SK-N-DZ (cell line): Measurements from ENCODE around the gene SPACA4.

Experiments used
- DNase-seq: peaks from one replicate; pipeline ENCODE4 v3.0.0-alpha.2; 2015; ENCODE audit warnings: low spot score

Gene SPACA4

DNA sequence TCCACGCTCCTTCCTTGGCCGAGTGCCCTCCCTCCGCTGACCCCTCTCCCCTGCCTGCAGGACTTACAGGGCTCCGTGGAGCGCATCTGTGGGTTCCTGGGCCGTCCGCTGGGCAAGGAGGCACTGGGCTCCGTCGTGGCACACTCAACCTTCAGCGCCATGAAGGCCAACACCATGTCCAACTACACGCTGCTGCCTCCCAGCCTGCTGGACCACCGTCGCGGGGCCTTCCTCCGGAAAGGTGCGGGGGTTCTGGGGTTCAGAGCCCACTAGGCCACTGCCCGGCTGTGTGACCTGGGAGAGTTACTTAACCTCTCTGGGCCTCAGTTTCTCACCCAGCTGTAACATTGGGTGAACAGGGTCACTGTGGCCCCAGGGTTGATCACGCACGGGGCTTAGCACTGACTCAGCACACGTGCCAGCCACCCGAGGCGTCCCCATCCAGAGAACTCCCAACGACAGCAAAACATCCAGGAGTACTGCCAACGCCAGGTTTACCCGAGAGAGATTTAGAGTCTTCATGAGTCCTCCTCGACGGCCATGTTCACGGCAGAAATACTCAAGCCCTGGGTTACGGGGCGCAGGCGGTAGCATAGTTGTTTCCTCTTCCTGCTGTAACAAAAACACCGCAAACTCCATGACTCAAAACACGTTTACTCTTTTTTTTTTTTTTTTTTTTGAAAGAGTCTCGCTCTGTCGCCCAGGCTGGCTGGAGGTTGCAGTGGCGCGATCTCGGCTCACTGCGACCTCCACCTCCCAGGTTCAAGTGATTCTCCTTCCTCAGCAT is 9.7 kb upstream of the SPACA4 start:
- DNase-seq, result no peak

GRCh38 chr19:48598996-48599700 is 7.4 kb upstream of the SPACA4 start:
- DNase-seq, result no peak

DNA sequence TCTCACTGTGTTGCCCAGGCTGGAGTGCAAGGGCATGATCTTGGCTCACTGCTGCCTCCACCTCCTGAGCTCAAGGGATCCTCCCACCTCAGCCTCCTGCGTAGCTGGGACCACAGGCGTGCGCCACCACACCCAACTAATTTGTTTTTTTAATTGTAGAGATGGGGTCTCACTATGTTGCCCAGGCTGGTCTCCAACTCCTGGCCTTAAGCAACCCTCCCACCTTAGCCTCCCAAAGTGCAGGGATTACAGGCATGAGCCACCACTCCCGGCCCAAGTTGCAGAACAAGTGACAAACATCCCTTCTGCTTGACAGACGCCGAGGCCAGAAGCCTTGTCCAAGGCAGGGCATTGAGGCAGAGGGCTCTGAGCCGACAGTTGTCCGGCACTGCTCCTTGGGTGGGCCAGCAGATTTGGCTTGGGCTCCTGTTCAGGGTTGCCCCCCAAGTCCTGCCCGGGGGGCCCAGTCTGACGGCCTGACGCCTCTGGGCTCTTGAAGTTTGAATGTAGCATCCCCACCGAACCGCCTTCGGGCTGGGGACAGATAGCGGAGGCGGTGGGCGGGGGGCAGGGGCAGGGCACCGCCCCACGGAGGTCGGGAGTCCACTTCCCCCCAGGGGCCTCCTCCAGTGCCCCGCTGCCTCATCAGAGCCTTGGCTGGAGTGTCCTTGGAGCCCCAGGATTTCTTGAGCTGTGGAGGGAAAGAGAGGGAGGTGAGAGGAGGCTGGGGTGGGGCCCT is 5.7 kb upstream of the SPACA4 start:
- no peak for DNase-seq

GRCh38 chr19:48603001-48603400 is 3.5 kb upstream of the SPACA4 start:
- DNase-seq, result no peak

GRCh38 chr19:48603449-48603848 is 3.1 kb upstream of the SPACA4 start:
- no peak for DNase-seq

- DNase-seq, result no peak
Observed at GRCh38 chr19:48603850-48604249, 2.7 kb upstream of the SPACA4 start.

- DNase-seq, result no peak
Observed at GRCh38 chr19:48607359-48607755, 815 bp downstream of the SPACA4 start.

DNA sequence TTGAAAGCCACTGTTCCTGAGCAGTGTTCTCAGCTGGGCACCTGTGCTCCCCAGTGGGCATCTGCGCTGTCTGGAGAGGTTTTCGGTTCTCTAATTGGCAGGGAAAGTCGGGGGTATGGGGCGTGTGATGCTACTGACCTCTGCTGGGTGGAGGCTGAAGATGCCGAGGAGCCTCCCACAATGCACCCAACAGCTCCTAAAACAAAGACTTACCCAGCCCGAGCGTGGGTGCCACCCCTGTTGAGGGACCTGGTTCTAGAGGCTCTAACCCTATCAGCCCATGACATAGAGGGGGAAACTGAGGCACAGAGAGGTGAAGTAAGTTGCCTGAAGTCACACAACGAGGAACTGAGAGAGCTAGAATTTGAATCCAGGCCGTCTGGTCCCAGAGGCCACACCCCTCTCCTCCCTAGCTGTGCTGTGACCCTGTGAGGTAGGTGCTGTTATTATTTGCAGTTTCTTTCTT is 2.3 kb downstream of the SPACA4 start:
- DNase-seq, result no peak

GRCh38 chr19:48609571-48610108 is 3.1 kb downstream of the SPACA4 start:
- DNase-seq, result no peak

- DNase-seq, result no peak
Observed at GRCh38 chr19:48611872-48612271, 5.3 kb downstream of the SPACA4 start.

DNA sequence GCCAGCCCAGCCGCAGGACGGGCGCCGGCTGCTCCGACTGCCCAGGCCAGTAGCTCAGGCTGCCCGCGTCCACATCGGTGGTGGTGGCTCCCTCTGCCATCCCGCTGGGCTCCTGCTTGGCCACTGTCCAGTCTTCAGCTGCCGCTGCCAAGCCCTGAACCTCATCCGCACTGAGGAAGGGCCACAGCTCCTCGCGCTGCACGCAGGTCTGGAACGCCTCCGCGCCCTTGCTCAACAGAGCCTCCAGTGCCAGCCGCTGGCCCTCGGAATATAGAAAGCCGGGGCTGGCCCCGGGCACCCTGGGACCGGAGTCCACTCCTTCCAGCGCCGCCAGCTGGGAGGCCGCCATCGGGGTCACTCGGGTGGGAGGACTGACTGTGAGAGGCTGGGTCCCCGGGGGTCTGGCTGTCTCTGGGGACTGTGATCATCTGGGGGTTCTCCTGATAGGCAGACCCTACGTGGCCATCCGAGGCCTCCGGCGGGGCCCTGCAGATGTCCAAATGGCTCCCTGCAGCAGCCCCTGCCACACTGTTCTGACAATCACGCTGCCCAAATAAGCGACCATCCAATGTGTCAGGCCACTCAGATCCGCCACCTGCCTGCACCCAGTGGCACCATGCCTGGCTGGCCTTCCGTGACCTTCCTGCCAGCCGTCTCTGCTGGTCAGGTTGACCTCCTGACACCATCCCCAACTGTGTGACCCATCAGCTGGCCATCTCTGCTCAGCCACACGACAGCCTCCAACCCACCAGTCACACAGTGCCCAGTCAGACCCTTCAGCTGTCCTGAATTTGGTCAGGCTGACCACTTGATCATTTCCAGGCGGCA is 6.7 kb downstream of the SPACA4 start:
- no peak for DNase-seq

GRCh38 chr19:48613852-48614435 is 7.4 kb downstream of the SPACA4 start:
- no peak for DNase-seq

GRCh38 chr19:48614436-48615230 is 8.1 kb downstream of the SPACA4 start, which contains the start of gene FAM83E:
FAM83E (minus strand) TSS chr19:48615076; CDS start chr19:48613372, 1,704 bp downstream.
- no peak for DNase-seq

GRCh38 chr19:48615231-48616040 is 8.9 kb downstream of the SPACA4 start:
- DNase-seq, result no peak

DNA sequence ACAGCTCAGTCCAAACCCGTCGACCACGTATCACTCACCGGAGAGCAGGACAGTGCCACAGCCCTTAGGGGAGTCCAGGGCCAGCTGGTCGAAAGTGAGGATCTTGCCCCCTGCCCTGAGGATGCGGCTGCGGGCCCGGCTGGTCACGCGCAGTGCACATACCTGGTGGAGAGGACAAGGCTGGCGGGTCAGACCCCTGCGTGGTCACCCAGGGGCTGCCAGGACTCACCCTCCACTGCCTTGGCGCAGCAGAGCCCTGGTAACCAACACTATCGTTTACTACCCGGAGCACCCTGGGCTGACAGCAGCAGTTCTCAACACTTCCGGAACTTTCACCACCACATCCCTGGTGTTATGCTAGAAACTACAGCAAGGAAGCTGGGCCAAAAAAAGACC is 9.5 kb downstream of the SPACA4 start:
- no peak for DNase-seq

GRCh38 chr19:48616491-48617056 is 10.0 kb downstream of the SPACA4 start:
- no peak for DNase-seq

- no peak for DNase-seq
Observed at GRCh38 chr19:48617146-48617937, 10.8 kb downstream of the SPACA4 start.
